Heart right ventricle (tissue), 16 donors: Measurements from ENCODE around the gene MMUT. TPM values are rescaled to one million over a fixed set of nuclear protein-coding genes. Genes with fewer than 3 reads are reported as not detected.
"Not testable (repeated sequence)": the region's sequence is repeated elsewhere in the genome, so short reads cannot be mapped to it uniquely, and the experiment has no call there.

Experiments
- ATAC-seq, 8 donors: fragments of 200-7000 bp; cut with Tn5 transposase; one replicate each; pipeline ENCODE4 v1.9.1; 2020; ENCODE audit warnings: mild to moderate bottlenecking in 8 of 8, moderate library complexity in 8 of 8, moderate number of reproducible peaks in 1 of 8
- DNase-seq, 2 donors: peaks; one replicate each; pipeline ENCODE4 v3.0.0-alpha.2; 2020
- H3K27ac ChIP-seq, 10 donors: fragments of 200-600 bp; sonication (generic) in 2 of 10; one replicate each; pipeline versions ENCODE4 v1.5.0 to v1.8.0; 2020 to 2022; ENCODE audit warnings: mild to moderate bottlenecking in 3 of 10
- H3K27me3 ChIP-seq, 7 donors: fragments of 200-600 bp; one replicate each; pipeline ENCODE4 v1.8.0; 2021 to 2022; ENCODE audit warnings: mild to moderate bottlenecking in 2 of 7
- H3K36me3 ChIP-seq, 9 donors: fragments of 200-600 bp; sonication (generic) in 1 of 9; one replicate each; pipeline versions ENCODE4 v1.5.0 to v1.8.0; 2020 to 2022; ENCODE audit warnings: mild to moderate bottlenecking in 2 of 9
- H3K4me1 ChIP-seq, 9 donors: fragments of 200-600 bp; sonication (generic) in 1 of 9; one replicate each; pipeline versions ENCODE4 v1.5.0 to v1.8.0; 2020 to 2022; ENCODE audit warnings: mild to moderate bottlenecking in 4 of 9
- H3K4me3 ChIP-seq, 10 donors: fragments of 200-600 bp; sonication (generic) in 2 of 10; one replicate each; pipeline versions ENCODE4 v1.5.0 to v1.8.0; 2020 to 2022; ENCODE audit warnings: mild to moderate bottlenecking in 7 of 10, moderate library complexity in 2 of 10
- H3K9me3 ChIP-seq, 11 donors: fragments of 200-600 bp in 10 of 11; sonication (generic) in 2 of 11; one replicate each; pipeline versions ENCODE4 v1.5.0 to v1.8.0; 2013 to 2022; ENCODE audit warnings: mild to moderate bottlenecking in 2 of 11, control low read depth in 1 of 11, moderate library complexity in 1 of 11
- CTCF ChIP-seq, 9 donors: fragments of 200-600 bp; sonication (generic) in 2 of 9; IDR thresholded peaks; one replicate each; pipeline versions ENCODE4 v1.5.0 to v1.8.0; 2021 to 2022; ENCODE audit warnings: antibody characterized with exemption in 9 of 9, mild to moderate bottlenecking in 5 of 9, moderate library complexity in 1 of 9
- WGBS, 2 donors: extraction: QIAGEN DNeasy Blood & Tissue Kit; methylation state at CpG; one replicate each; pipeline ENCODE4 v1.1.7; 2013; ENCODE audit warnings: inconsistent platforms in 1 of 2; 5-methylcytosine and 5-hydroxymethylcytosine counted together
- intact Hi-C, 10 donors: fragments of 100-400 bp; cut with DNase I; formaldehyde crosslinking; loops; one replicate each; pipeline versions ENCODE4 v1.11.1 to v1.14.2; 2022
- polyA plus RNA-seq, 2 donors: library from polyadenylated mRNA; stranded (reverse); fragments of 200-250 nt; gene quantifications; one replicate each; pipeline ENCODE4 v1.2.3, GENCODE V29; 2013
- total RNA-seq, 10 donors: library from RNA; stranded (reverse); fragmentation: NEBNext Ultra II Directional in 3 of 10; extraction: Animal tissue kit (Norgen Biotek cat#: 25700) in 3 of 10; gene quantifications; one replicate each; pipeline versions ENCODE4 v1.2.1 to v1.2.4, GENCODE V29; 2021 to 2023
- donor health status: Arrhythmogenic right ventricular cardiomyopathy.
- donor health status: ischemic (EF 13 %, LVEDD 7.1; RV severe dilation, severe dysfunction).
- donor health status: healthy with polysubstance abuse.
- donor health status: DM: no; HTN: yes; CAD: no.
- donor health status: DM: no; HTN: no; CAD: no.
- donor health status: ischemic (EF 25% LVEDD 6.9; RV normal size, moderate dysfunction).
- donor health status: ischemic (EF 25% LVEDD 5.7; RV mildly dilated, moderate dysfunction).
- donor health status: healthy.
- donor health status: DM: yes; HTN: yes; CAD: no.
- donor health status: Ischemic cardiomyopathy.
- donor health status: ischemic (EF 35%, LVEDD 5.7; RV mildly dilated, moderate dysfunction).
- donor health status: nonischemic (EF 11% LVEDD 7.7; RV severe dilation, severe dysfunction).
- donor health status: DM: yes; HTN: yes; CAD: no.
- donor health status: PGD.
- donor health status: ischemic (EF 29% LVEDD 5.4; RV normal size, mild dysfunction).
- donor health status: nonischemic (EF 23%, LVEDD 6.1; RV moderate dilation, normal function).

The MMUT gene
- total and polyA plus RNA-seq, 12 donors: 9.4 to 45.8 (median 38.0) TPM

GRCh38 chr6:49406250-49406970 is 56.6 kb downstream of the MMUT start:
- no peak for TF ChIP-seq CTCF (IDR thresholded peaks at IDR 0.05)
- 71 to 74% methylated on average over 5 of the region's 5 CpGs for WGBS, 2 donors
- DNase-seq (no peak), ATAC-seq (no peak)
- Histone ChIP-seq H3K27me3 (no peaks in the 10 kb centered on the region), H3K27ac (no peak overlapping the region), H3K36me3 (no peaks in the 10 kb centered on the region), H3K4me1 (peaks cover 0 to 5% (median 0%) of the 10 kb centered on the region in 9 donors), H3K4me3 (no peak overlapping the region), H3K9me3 (peaks cover 0 to 6% (median 0%) of the 10 kb centered on the region in 11 donors)
- intact Hi-C loops: loop anchor here in 4 of 10 donors (5.0 kb wide), 1 partner anchor 1619 kb away; no protein-coding TSS in a partner anchor

GRCh38 chr6:49401063-49401462 is 62.0 kb downstream of the MMUT start:
- Histone ChIP-seq H3K27ac (no peak overlapping the region), H3K36me3 (no peaks in the 10 kb centered on the region), H3K4me3 (no peak overlapping the region), H3K4me1 (no peaks in the 10 kb centered on the region), H3K27me3 (no peaks in the 10 kb centered on the region), H3K9me3 (peaks cover 0 to 6% (median 0%) of the 10 kb centered on the region in 11 donors)
- WGBS, 2 donors: 65 to 71% methylated on average over 3 of the region's 3 CpGs
- no peak for TF ChIP-seq CTCF (IDR thresholded peaks at IDR 0.05)
- ATAC-seq (no peak), DNase-seq (no peak)
- intact Hi-C loops: no loop called here

GRCh38 chr6:49386667-49387508 is 76.2 kb downstream of the MMUT start:
- ATAC-seq, H3K36me3 ChIP-seq, DNase-seq, H3K4me3 ChIP-seq, H3K4me1 ChIP-seq, H3K27me3 ChIP-seq, intact Hi-C loops, H3K27ac ChIP-seq, H3K9me3 ChIP-seq: not testable (repeated sequence)
- WGBS, 2 donors: 80 to 93% methylated on average over 25 to 26 of the region's 28 CpGs

GRCh38 chr6:49384904-49385303 is 78.1 kb downstream of the MMUT start:
- no peak for TF ChIP-seq CTCF (IDR thresholded peaks at IDR 0.05)
- 67 to 78% methylated on average over 2 of the region's 2 CpGs for WGBS, 2 donors
- DNase-seq: no peak
- intact Hi-C loops: no loop called here
- Histone ChIP-seq H3K27me3 (no peaks in the 10 kb centered on the region), H3K4me3 (no peak overlapping the region), H3K36me3 (no peaks in the 10 kb centered on the region), H3K9me3 (peaks cover 0 to 7% (median 0%) of the 10 kb centered on the region in 11 donors), H3K27ac (no peak overlapping the region), H3K4me1 (no peaks in the 10 kb centered on the region)
- no peak for ATAC-seq

Other genes with a start within 250 kb of the MMUT start
- gene CENPQ, start 117 bp upstream of the MMUT start, total RNA-seq: 1 to 10 TPM; 3.4 to 6.9 (median 4.8) TPM
- gene CENPQ, start 117 bp upstream of the MMUT start, polyA plus RNA-seq: 1 to 10 TPM; 3.3 to 6.5 TPM
- not detected for gene GLYATL3, start 36.7 kb upstream of the MMUT start, total RNA-seq
- not detected for gene GLYATL3, start 36.7 kb upstream of the MMUT start, polyA plus RNA-seq
- under 1 TPM in 5 of 10 donors, not detected in 5; 0.16 to 0.85 (median 0.56) TPM for gene C6orf141, start 87.4 kb upstream of the MMUT start, total RNA-seq
- gene C6orf141, start 87.4 kb upstream of the MMUT start, polyA plus RNA-seq: 1 to 10 TPM in 1 of 2 donors, under 1 TPM in 1; 0.62 to 1.5 TPM
- gene RHAG, start 173.6 kb upstream of the MMUT start, total RNA-seq: under 1 TPM in 5 of 10 donors, not detected in 5; 0.12 to 0.66 (median 0.38) TPM
- gene RHAG, start 173.6 kb upstream of the MMUT start, polyA plus RNA-seq: under 1 TPM; 0.41 to 0.95 TPM